Astrocyte (in vitro differentiated cells and primary cell): Measurements from ENCODE around the gene PRKCE. TPM values are rescaled to one million over a fixed set of nuclear protein-coding genes. Genes with fewer than 3 reads are reported as not detected.

ENCODE experiments used
- DNase-seq: peaks from one replicate; pipeline ENCODE4 v3.0.0-alpha.2; 2010; ENCODE audit warnings: low read depth
- FAIRE-seq: peaks from 2 replicates; lab custom pipeline; 2011; peaks lifted over from hg19 to GRCh38; lab: Jason Lieb, UNC
- H2AFZ ChIP-seq: 2 replicates; pipeline ENCODE4 v1.6.0; 2012; ENCODE audit warnings: low read depth, low read length, inconsistent platforms
- H3K27ac ChIP-seq: 2 replicates; pipeline ENCODE4 v1.5.1; 2011; ENCODE audit warnings: low read depth, low read length, inconsistent platforms
- H3K27me3 ChIP-seq: 2 replicates; pipeline ENCODE4 v1.6.0; 2011; ENCODE audit warnings: low read length, inconsistent platforms; ENCODE audit not compliant: insufficient read depth
- H3K36me3 ChIP-seq: 2 replicates; pipeline ENCODE4 v1.5.1; 2011; ENCODE audit warnings: low read length, inconsistent platforms; ENCODE audit not compliant: insufficient read depth
- H3K4me1 ChIP-seq: 2 replicates; pipeline ENCODE4 v1.5.1; 2011; ENCODE audit warnings: low read length, inconsistent platforms; ENCODE audit not compliant: insufficient read depth
- H3K4me2 ChIP-seq: 2 replicates; pipeline ENCODE4 v1.6.0; 2012; ENCODE audit warnings: low read length, inconsistent platforms
- H3K4me3 ChIP-seq: 2 replicates; pipeline ENCODE4 v1.5.1; 2011; ENCODE audit warnings: low read depth, mild to moderate bottlenecking, low read length, inconsistent platforms; ENCODE audit not compliant: insufficient read depth
- H3K79me2 ChIP-seq: 2 replicates; pipeline ENCODE4 v1.6.0; 2012; ENCODE audit warnings: mild to moderate bottlenecking, low read length, inconsistent platforms; ENCODE audit not compliant: insufficient read depth
- H3K9ac ChIP-seq: 2 replicates; pipeline ENCODE4 v1.6.0; 2012; ENCODE audit warnings: mild to moderate bottlenecking, low read length, inconsistent platforms
- H3K9me3 ChIP-seq: 2 replicates; pipeline ENCODE4 v1.5.1; 2012; ENCODE audit warnings: low read depth, mild to moderate bottlenecking, low read length, inconsistent platforms; ENCODE audit not compliant: insufficient read depth
- H4K20me1 ChIP-seq: 2 replicates; pipeline ENCODE4 v1.6.0; 2012; ENCODE audit warnings: low read length, inconsistent platforms; ENCODE audit not compliant: insufficient read depth
- H3K27ac Mint-ChIP-seq: one replicate; pipeline ENCODE4 v1.8.0; 2021; ENCODE audit warnings: mild to moderate bottlenecking, mixed read lengths; ENCODE audit not compliant: unreplicated experiment
- H3K27me3 Mint-ChIP-seq: one replicate; pipeline ENCODE4 v1.8.0; 2021; ENCODE audit warnings: low read depth, mixed read lengths; ENCODE audit not compliant: unreplicated experiment
- H3K36me3 Mint-ChIP-seq: one replicate; pipeline ENCODE4 v1.8.0; 2021; ENCODE audit warnings: low read depth, mixed read lengths; ENCODE audit not compliant: unreplicated experiment
- H3K4me1 Mint-ChIP-seq: one replicate; pipeline ENCODE4 v1.8.0; 2021; ENCODE audit warnings: low read depth, mixed read lengths; ENCODE audit not compliant: unreplicated experiment
- H3K4me3 Mint-ChIP-seq: one replicate; pipeline ENCODE4 v1.8.0; 2021; ENCODE audit warnings: mild to moderate bottlenecking, moderate library complexity, mixed read lengths; ENCODE audit not compliant: unreplicated experiment
- H3K9me3 Mint-ChIP-seq: one replicate; pipeline ENCODE4 v1.8.0; 2021; ENCODE audit warnings: mild to moderate bottlenecking, mixed read lengths; ENCODE audit not compliant: unreplicated experiment
- EZH2 ChIP-seq: IDR thresholded peaks from 2 replicates; pipeline ENCODE4 v1.6.1; 2012; ENCODE audit warnings: mild to moderate bottlenecking, low read length, inconsistent platforms; ENCODE audit not compliant: insufficient read depth
- total RNA-seq: library from RNA; stranded (reverse); gene quantifications from 2 replicates; pipeline ENCODE4 v1.2.1, GENCODE V29; 2021
- TF ChIP-seq, protein P1 (sequence below): IDR thresholded peaks from 2 replicates; pipeline ENCODE4 v1.5.1; 2011; ENCODE audit warnings: low read depth, mild to moderate bottlenecking, inconsistent platforms, low read length, moderate library complexity; ENCODE audit not compliant: insufficient read depth

The PRKCE gene
- total RNA-seq, 1 donor from 2014 or later, result 12.8 TPM

DNA sequence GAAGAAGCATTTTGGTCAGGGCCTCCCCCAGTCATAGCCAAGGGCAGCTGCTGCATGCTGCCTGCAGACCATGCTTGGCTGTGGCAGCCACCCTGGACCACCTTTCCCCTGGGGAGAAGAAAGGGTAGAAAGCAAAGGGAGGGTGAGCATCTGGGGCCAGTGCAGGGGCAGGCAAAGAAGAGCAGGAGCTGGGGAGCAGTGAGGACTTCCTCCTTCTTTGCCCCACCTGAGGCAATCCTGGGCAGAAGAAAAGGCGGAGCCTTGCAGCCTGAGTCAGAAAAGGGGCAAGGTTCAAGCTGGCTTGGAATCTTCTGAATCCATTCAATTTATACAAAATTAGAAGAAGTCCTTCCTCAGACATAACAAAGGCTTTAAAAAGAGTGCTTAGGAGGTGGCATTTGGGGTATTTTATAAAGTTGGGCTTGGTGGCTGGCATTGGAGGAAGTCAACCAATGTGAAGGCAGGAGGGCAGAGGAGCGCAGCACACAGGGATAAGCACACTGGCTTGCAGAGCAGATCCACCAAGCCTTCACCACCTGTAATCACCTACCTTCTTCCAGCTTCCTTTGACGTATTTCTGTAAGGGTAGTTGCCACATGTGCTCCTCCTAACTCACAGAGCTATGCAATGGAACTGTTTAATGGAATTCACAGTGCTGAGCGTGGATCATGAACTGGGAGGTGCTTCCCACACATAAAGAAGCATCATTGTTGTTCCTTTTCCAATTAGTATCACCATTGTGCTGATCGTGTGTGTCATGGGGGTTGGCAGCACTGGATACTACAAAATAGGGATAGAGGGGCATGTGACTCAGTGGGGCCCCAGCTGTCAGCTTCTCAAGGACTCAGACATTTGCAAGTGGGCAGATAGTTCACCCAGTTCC is 491.3 kb downstream of the PRKCE start:
- peaks cover 16% of the 10 kb centered on the region for H3K4me1 Mint-ChIP-seq
- peaks cover 1% of the 10 kb centered on the region for H3K9me3 Mint-ChIP-seq
- Histone ChIP-seq H3K9me3 (no peaks in the 10 kb centered on the region), H4K20me1 (no peaks in the 10 kb centered on the region), H3K27ac (no peak overlapping the region), H3K36me3 (no peaks in the 10 kb centered on the region), H3K9ac (no peak overlapping the region), H3K4me2 (no peak overlapping the region), H3K79me2 (no peaks in the 10 kb centered on the region), H3K4me3 (no peak overlapping the region), H3K4me1 (no peaks in the 10 kb centered on the region), H2AFZ (no peak overlapping the region), H3K27me3 (no peaks in the 10 kb centered on the region)
- peaks cover 9% of the 10 kb centered on the region for H3K27me3 Mint-ChIP-seq
- no peak for TF ChIP-seq EZH2
- TF ChIP-seq, protein P1, sequence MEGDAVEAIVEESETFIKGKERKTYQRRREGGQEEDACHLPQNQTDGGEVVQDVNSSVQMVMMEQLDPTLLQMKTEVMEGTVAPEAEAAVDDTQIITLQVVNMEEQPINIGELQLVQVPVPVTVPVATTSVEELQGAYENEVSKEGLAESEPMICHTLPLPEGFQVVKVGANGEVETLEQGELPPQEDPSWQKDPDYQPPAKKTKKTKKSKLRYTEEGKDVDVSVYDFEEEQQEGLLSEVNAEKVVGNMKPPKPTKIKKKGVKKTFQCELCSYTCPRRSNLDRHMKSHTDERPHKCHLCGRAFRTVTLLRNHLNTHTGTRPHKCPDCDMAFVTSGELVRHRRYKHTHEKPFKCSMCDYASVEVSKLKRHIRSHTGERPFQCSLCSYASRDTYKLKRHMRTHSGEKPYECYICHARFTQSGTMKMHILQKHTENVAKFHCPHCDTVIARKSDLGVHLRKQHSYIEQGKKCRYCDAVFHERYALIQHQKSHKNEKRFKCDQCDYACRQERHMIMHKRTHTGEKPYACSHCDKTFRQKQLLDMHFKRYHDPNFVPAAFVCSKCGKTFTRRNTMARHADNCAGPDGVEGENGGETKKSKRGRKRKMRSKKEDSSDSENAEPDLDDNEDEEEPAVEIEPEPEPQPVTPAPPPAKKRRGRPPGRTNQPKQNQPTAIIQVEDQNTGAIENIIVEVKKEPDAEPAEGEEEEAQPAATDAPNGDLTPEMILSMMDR, result no peak
- peaks cover 16% of the 10 kb centered on the region for H3K36me3 Mint-ChIP-seq
- no peak overlapping the region for H3K4me3 Mint-ChIP-seq
- H3K27ac Mint-ChIP-seq, result no peak overlapping the region
- DNase-seq, result no peak
- FAIRE-seq, result no peak

DNA sequence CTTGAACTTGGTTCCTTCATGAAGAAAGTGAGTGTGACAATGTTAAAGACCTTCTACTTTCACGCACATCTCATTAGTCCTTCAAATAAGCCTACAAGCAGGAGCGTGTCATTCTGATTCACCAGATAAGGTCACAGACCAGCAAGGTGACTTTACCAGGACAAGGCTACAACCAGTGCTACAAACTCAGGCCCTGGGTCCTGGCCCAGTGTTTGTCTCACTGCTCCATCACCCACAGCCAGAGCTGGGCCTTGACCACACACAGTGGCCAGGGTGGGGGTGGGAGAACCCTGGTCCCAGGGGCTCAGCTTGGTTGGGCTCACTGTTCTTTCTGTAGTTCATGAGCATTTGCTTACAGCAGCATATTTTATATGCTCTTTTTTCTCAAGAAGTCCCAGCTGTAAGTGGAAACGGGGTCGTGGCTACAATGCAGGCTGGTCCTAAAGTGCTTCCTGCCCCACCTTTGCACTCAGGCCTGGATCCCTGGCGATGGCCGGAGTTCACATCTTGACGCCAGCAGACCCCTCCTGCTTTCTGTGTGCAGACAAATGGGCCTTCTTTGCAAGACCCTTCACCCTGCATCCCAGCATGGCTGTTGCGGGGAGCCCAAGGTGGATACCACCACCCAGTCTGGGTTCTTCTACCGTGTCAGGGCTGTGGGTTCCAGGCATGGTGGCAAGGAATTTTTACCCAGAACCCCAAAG is 492.1 kb downstream of the PRKCE start:
- Mint-ChIP-seq H3K4me1 (peaks cover 16% of the 10 kb centered on the region), H3K36me3 (peaks cover 19% of the 10 kb centered on the region), H3K27ac (no peak overlapping the region), H3K27me3 (peaks cover 7% of the 10 kb centered on the region), H3K4me3 (no peak overlapping the region), H3K9me3 (peaks cover 1% of the 10 kb centered on the region)
- Histone ChIP-seq H2AFZ (no peak overlapping the region), H3K9ac (no peak overlapping the region), H3K9me3 (no peaks in the 10 kb centered on the region), H3K4me1 (no peaks in the 10 kb centered on the region), H3K27me3 (no peaks in the 10 kb centered on the region), H4K20me1 (no peaks in the 10 kb centered on the region), H3K79me2 (no peaks in the 10 kb centered on the region), H3K4me3 (no peak overlapping the region), H3K36me3 (no peaks in the 10 kb centered on the region), H3K4me2 (no peak overlapping the region), H3K27ac (no peak overlapping the region)
- DNase-seq (no peak), FAIRE-seq (no peak)
- TF ChIP-seq, protein P1, result no peak
- TF ChIP-seq EZH2, result no peak
